HL-60/S4 treated with retinoic acid at 250 ng/mL for 4 days and 3 days (cell line): ENCODE data around the gene OPN5.

Experiments
- in situ Hi-C: fragments of 300-500 bp; cut with MboI; formaldehyde crosslinking; loops from 2 replicates; pipeline ENCODE4 v1.7.0; 2022; ENCODE audit warnings: low sequenced_read_pairs

Gene OPN5

GRCh38 chr6:47852727-47853126 lies 70.9 kb downstream of the OPN5 start:
- in situ Hi-C loops, result no loop called here

- in situ Hi-C loops, result no loop called here
Observed at GRCh38 chr6:47853766-47854165, 71.9 kb downstream of the OPN5 start.

- in situ Hi-C loops, result no loop called here
Observed at GRCh38 chr6:47854971-47855370, 73.1 kb downstream of the OPN5 start.

GRCh38 chr6:47859175-47859574 lies 77.3 kb downstream of the OPN5 start:
- in situ Hi-C loops, result no loop called here

GRCh38 chr6:47862731-47863130 lies 80.9 kb downstream of the OPN5 start:
- in situ Hi-C loops, result no loop called here

- in situ Hi-C loops, result no loop called here
Observed at GRCh38 chr6:47865206-47865605, 83.4 kb downstream of the OPN5 start.

GRCh38 chr6:47875593-47875992 lies 93.8 kb downstream of the OPN5 start:
- in situ Hi-C loops, result no loop called here
